ENCODE measurements around the gene TVP23A.

GRCh38 chr16:10859658-10860057 is 41.1 kb upstream of the TVP23A start:
- TF ChIP-seq CTCF (IDR thresholded peaks at IDR 0.05) (no peak), POLR2AphosphoS5 (IDR thresholded peaks at IDR 0.05) (no peak), POLR2A (IDR thresholded peaks at IDR 0.05) (no peak), EP300 (IDR thresholded peaks at IDR 0.05) (no peak)

Data from stomach (tissue), 4 donors.